ENCODE data around the gene GTF3C5.
"Not testable (repeated sequence)": the region's sequence is repeated elsewhere in the genome, so short reads cannot be mapped to it uniquely, and the experiment has no call there.

The GTF3C5 gene

DNA sequence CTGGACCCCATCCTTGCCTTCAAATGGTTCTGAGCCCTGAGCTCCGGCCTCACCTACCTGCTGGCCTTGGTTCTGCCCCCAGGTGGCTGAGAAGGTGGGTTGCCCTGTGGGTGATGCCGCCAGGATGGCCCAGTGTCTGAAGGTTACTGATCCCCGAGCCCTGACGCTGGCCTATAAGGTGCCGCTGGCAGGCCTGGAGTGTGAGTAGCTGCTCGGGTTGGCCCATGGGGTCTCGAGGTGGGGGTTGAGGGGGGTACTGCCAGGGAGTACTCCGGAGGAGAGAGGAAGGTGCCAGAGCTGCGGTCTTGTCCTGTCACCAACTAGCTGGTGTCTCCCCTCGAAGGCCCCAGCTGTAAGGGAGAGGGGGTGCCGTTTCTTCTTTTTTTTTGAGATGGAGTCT lies 36.2 kb downstream of the GTF3C5 start:
- H3K27me3 ChIP-seq (replicated peaks; ENCODE audit: control insufficient read depth, insufficient read depth, low read length) = no peaks in the 10 kb centered on the region
- no peak for TF ChIP-seq CTCF (IDR thresholded peaks at IDR 0.05; ENCODE audit: insufficient read depth, low read length, poor library complexity, severe bottlenecking)
- DNase-seq (ENCODE audit: extremely low read depth, insufficient read length) = no peak

GRCh38 chr9:133067813-133068212 lies 37.0 kb downstream of the GTF3C5 start:
- no peaks in the 10 kb centered on the region; the same call in 1 of the 2 replicates for H3K36me3 ChIP-seq (ENCODE audit: control insufficient read depth, insufficient read depth, low read length)
- DNase-seq (ENCODE audit: extremely low read depth, insufficient read length) = no peak
- H3K4me3 ChIP-seq (replicated peaks; ENCODE audit: low read depth, low read length) = no peak overlapping the region
- no peak for TF ChIP-seq CTCF (IDR thresholded peaks at IDR 0.05; ENCODE audit: insufficient read depth, low read length, poor library complexity, severe bottlenecking)
- H3K27me3 ChIP-seq (replicated peaks; ENCODE audit: control insufficient read depth, insufficient read depth, low read length) = no peaks in the 10 kb centered on the region

More for the DNA sequence above, 36.2 kb downstream of the GTF3C5 start:
- no peaks in the 10 kb centered on the region; the same call in 1 of the 2 replicates for H3K36me3 ChIP-seq (ENCODE audit: control insufficient read depth, insufficient read depth, low read length)
- H3K4me3 ChIP-seq (replicated peaks; ENCODE audit: low read depth, low read length) = no peak overlapping the region

GRCh38 chr9:133068431-133068830 lies 37.6 kb downstream of the GTF3C5 start:
- H3K36me3 ChIP-seq (ENCODE audit: control insufficient read depth, insufficient read depth, low read length); H3K27me3 ChIP-seq (replicated peaks; ENCODE audit: control insufficient read depth, insufficient read depth, low read length); H3K4me3 ChIP-seq (replicated peaks; ENCODE audit: low read depth, low read length); DNase-seq (ENCODE audit: extremely low read depth, insufficient read length): not testable (repeated sequence)

DNA sequence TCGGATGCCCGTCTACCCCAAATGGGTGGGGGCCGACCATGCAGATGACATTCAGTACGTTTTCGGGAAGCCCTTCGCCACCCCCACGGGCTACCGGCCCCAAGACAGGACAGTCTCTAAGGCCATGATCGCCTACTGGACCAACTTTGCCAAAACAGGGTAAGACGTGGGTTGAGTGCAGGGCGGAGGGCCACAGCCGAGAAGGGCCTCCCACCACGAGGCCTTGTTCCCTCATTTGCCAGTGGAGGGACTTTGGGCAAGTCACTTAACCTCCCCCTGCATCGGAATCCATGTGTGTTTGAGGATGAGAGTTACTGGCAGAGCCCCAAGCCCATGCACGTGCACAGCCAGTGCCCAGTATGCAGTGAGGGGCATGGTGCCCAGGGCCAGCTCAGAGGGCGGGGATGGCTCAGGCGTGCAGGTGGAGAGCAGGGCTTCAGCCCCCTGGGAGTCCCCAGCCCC lies 39.7 kb downstream of the GTF3C5 start:
- H3K27me3 ChIP-seq (replicated peaks; ENCODE audit: control insufficient read depth, insufficient read depth, low read length); H3K4me3 ChIP-seq (replicated peaks; ENCODE audit: low read depth, low read length); H3K36me3 ChIP-seq (ENCODE audit: control insufficient read depth, insufficient read depth, low read length); DNase-seq (ENCODE audit: extremely low read depth, insufficient read length): not testable (repeated sequence)

DNA sequence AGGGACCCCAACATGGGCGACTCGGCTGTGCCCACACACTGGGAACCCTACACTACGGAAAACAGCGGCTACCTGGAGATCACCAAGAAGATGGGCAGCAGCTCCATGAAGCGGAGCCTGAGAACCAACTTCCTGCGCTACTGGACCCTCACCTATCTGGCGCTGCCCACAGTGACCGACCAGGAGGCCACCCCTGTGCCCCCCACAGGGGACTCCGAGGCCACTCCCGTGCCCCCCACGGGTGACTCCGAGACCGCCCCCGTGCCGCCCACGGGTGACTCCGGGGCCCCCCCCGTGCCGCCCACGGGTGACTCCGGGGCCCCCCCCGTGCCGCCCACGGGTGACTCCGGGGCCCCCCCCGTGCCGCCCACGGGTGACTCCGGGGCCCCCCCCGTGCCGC lies 40.2 kb downstream of the GTF3C5 start:
- H3K27me3 ChIP-seq (replicated peaks; ENCODE audit: control insufficient read depth, insufficient read depth, low read length); DNase-seq (ENCODE audit: extremely low read depth, insufficient read length); H3K36me3 ChIP-seq (ENCODE audit: control insufficient read depth, insufficient read depth, low read length); H3K4me3 ChIP-seq (replicated peaks; ENCODE audit: low read depth, low read length): not testable (repeated sequence)

DNA sequence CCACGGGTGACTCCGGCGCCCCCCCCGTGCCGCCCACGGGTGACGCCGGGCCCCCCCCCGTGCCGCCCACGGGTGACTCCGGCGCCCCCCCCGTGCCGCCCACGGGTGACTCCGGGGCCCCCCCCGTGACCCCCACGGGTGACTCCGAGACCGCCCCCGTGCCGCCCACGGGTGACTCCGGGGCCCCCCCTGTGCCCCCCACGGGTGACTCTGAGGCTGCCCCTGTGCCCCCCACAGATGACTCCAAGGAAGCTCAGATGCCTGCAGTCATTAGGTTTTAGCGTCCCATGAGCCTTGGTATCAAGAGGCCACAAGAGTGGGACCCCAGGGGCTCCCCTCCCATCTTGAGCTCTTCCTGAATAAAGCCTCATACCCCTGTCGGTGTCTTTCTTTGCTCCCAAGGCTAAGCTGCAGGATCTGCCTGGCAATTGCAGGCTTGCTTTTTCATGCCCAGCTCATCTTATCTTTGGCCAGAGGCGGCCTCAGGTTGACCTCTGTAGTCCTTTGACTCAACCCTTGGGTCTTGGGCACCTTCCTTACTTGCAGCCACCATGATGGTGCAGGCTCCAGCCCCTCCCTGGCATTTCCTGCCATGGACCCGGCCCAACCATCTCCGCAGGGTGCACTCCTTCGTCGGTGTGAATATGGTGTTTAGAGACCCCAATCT lies 40.8 kb downstream of the GTF3C5 start:
- no peaks in the 10 kb centered on the region; the same call in 1 of the 2 replicates for H3K27me3 ChIP-seq (replicated peaks; ENCODE audit: control insufficient read depth, insufficient read depth, low read length)
- TF ChIP-seq CTCF (IDR thresholded peaks at IDR 0.05; ENCODE audit: insufficient read depth, low read length, poor library complexity, severe bottlenecking) = no peak
- H3K36me3 ChIP-seq (ENCODE audit: control insufficient read depth, insufficient read depth, low read length) = no peaks in the 10 kb centered on the region
- no peak for DNase-seq (ENCODE audit: extremely low read depth, insufficient read length)
- H3K4me3 ChIP-seq (replicated peaks; ENCODE audit: low read depth, low read length) = no peak overlapping the region

DNA sequence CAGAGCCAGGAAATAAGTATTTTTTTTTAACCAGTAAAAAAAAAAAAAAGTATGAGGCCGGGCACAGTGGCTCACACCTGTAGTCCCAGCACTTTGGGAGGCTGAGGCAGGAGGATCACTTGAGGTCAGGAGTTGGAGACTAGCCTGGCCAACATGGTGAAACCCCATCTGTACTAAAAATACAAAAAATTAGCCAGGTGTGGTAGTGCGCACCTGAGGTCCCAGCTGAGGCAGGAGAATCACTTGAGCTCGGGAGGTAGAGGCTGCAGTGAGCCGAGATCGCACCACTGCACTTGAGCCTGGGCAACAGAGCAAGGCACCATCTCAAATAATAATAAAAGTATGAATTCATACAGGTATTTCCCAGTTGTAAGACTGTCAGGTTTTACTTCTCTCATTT lies 41.4 kb downstream of the GTF3C5 start:
- not testable (repeated sequence) for H3K27me3 ChIP-seq (replicated peaks; ENCODE audit: control insufficient read depth, insufficient read depth, low read length); H3K4me3 ChIP-seq (replicated peaks; ENCODE audit: low read depth, low read length); H3K36me3 ChIP-seq (ENCODE audit: control insufficient read depth, insufficient read depth, low read length); DNase-seq (ENCODE audit: extremely low read depth, insufficient read length)

Measured in GM06990 (cell line).